Effector memory CD8-positive, alpha-beta T cell (primary cell): Measurements from ENCODE around the gene DUSP11.
"Not testable (repeated sequence)": the region's sequence is repeated elsewhere in the genome, so short reads cannot be mapped to it uniquely, and the experiment has no call there.

Source experiments
- ATAC-seq: fragments of 150-1000 bp; cut with Tn5 transposase; replicated peaks from 2 replicates; pipeline ENCODE4 v1.10.0; 2021; ENCODE audit warnings: mild to moderate bottlenecking, moderate library complexity
- DNase-seq, 3 experiments: peaks; one replicate each; pipeline ENCODE4 v3.0.0; 2021
- H3K27ac Mint-ChIP-seq, 2 donors: one replicate each; pipeline ENCODE4 v1.8.0; 2022; ENCODE audit warnings: mild to moderate bottlenecking in 2 of 2, mixed read lengths in 2 of 2, moderate library complexity in 2 of 2
- H3K27me3 Mint-ChIP-seq, 2 donors: one replicate each; pipeline ENCODE4 v1.8.0; 2022; ENCODE audit warnings: mixed read lengths in 2 of 2
- H3K36me3 Mint-ChIP-seq: one replicate; pipeline ENCODE4 v1.8.0; 2022; ENCODE audit warnings: mild to moderate bottlenecking, moderate library complexity, mixed read lengths; ENCODE audit not compliant: insufficient read depth
- H3K4me1 Mint-ChIP-seq, 2 donors: one replicate each; pipeline ENCODE4 v1.8.0; 2022; ENCODE audit warnings: low read depth in 2 of 2, mixed read lengths in 2 of 2
- H3K4me3 Mint-ChIP-seq, 2 donors: one replicate each; pipeline ENCODE4 v1.8.0; 2022; ENCODE audit warnings: mild to moderate bottlenecking in 2 of 2, mixed read lengths in 2 of 2, moderate library complexity in 2 of 2
- H3K9me3 Mint-ChIP-seq, 2 donors: one replicate each; pipeline ENCODE4 v1.8.0; 2022; ENCODE audit warnings: mixed read lengths in 2 of 2

DUSP11 gene

DNA sequence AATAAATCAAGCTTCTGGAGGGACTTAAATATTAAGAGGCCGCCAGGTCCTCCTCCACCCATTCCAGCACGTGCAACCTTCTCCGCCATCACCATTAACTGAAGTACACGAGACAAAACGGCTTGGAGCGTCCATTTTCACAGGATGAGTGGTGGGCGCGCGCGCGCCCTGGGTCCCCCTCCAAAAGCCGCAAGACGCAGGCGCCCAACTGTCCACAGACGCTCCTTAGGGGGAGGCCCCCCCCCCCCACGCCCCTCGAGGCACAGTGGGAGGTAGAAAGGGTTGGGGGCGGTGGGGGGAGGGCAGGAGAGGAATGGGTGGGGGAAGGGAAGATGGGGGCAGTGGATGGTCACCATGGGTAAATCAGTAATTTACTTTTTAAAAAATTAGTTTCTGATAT, 38.4 kb upstream of the DUSP11 start:
- Mint-ChIP-seq H3K4me1 (no peaks in the 10 kb centered on the region), H3K4me3 (no peak overlapping the region), H3K9me3 (no peaks in the 10 kb centered on the region), H3K27ac (no peak overlapping the region), H3K36me3 (no peaks in the 10 kb centered on the region), H3K27me3 (peaks cover 18 to 42% of the 10 kb centered on the region in 2 donors)
- ATAC-seq (no peak), DNase-seq (no peak)

- no peak overlapping the region for H3K27ac Mint-ChIP-seq
- no peaks in the 10 kb centered on the region for H3K9me3 Mint-ChIP-seq
- no peak overlapping the region for H3K4me3 Mint-ChIP-seq
- H3K36me3 Mint-ChIP-seq: no peaks in the 10 kb centered on the region
- ATAC-seq: no peak
- no peak for DNase-seq
- peaks cover 18 to 33% of the 10 kb centered on the region in 2 donors for H3K27me3 Mint-ChIP-seq
- no peaks in the 10 kb centered on the region for H3K4me1 Mint-ChIP-seq
Observed at GRCh38 chr2:73812635-73813034, 32.7 kb upstream of the DUSP11 start.

DNA sequence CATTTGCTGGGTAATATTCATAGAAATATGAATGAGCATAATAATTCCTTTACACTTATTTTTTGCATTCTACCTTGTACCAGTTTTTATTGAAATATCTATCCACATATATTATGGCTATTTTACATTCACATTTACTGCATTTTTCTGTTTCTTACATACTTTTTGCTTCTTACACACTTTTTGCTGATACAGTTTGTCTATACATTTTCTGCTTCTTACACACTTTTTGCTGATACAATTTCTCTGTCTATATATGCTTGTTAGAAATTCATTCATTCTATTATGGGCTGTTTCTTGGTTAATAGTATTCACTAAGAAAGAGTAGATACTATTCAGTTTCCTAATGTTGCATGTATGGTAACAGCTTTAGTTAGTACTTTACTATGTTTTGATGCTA, 32.0 kb upstream of the DUSP11 start:
- no peak overlapping the region for H3K4me3 Mint-ChIP-seq
- no peaks in the 10 kb centered on the region for H3K36me3 Mint-ChIP-seq
- ATAC-seq (no peak), DNase-seq (no peak)
- no peaks in the 10 kb centered on the region for H3K9me3 Mint-ChIP-seq
- H3K27me3 Mint-ChIP-seq: peaks cover 18 to 33% of the 10 kb centered on the region in 2 donors
- no peak overlapping the region for H3K27ac Mint-ChIP-seq
- no peaks in the 10 kb centered on the region for H3K4me1 Mint-ChIP-seq

- H3K36me3 Mint-ChIP-seq, H3K4me1 Mint-ChIP-seq, H3K27ac Mint-ChIP-seq, H3K4me3 Mint-ChIP-seq, H3K9me3 Mint-ChIP-seq, ATAC-seq, DNase-seq: not testable (repeated sequence)
- peaks cover 13 to 16% of the 10 kb centered on the region in 2 donors for H3K27me3 Mint-ChIP-seq
Observed at GRCh38 chr2:73783883-73784282, 4.0 kb upstream of the DUSP11 start, which contains the start of gene C2orf78. Gene C2orf78 (plus strand): TSS chr2:73784183. CDS start chr2:73784310, 127 bp downstream.

DNA sequence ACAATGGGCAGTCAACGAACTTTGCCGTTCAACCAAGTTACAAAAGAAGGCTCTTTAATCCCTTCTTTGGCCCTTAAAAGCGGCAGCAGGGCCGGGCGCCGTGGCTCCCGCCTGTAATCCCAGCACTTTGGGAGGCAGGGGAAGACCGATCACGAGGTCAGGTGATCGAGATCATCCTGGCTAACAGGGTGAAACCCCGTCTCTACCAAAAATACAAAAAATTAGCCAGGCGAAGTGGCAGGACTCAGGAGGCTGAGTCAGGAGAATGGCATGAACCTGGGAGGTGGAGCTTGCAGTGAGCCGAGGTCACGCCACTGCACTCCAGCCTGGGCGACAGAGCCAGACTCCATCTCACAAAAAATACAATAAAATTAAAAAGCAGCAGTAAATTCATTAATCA, 3.5 kb upstream of the DUSP11 start:
- not testable (repeated sequence) for H3K4me3 Mint-ChIP-seq, H3K4me1 Mint-ChIP-seq, DNase-seq, H3K27ac Mint-ChIP-seq, ATAC-seq, H3K9me3 Mint-ChIP-seq, H3K36me3 Mint-ChIP-seq
- peaks cover 13 to 16% of the 10 kb centered on the region in 2 donors for H3K27me3 Mint-ChIP-seq

- Mint-ChIP-seq H3K4me1 (peaks cover 14 to 32% of the 10 kb centered on the region in 2 donors), H3K27ac (peak overlapping the region; percentile 97), H3K9me3 (no peaks in the 10 kb centered on the region), H3K4me3 (peak overlapping the region; percentile 96 to 97), H3K27me3 (peaks cover 7 to 9% of the 10 kb centered on the region in 2 donors), H3K36me3 (peaks cover 19% of the 10 kb centered on the region)
- no peak for ATAC-seq
- no peak for DNase-seq
Observed at GRCh38 chr2:73780237-73780582, 307 bp upstream of the DUSP11 start.

DNA sequence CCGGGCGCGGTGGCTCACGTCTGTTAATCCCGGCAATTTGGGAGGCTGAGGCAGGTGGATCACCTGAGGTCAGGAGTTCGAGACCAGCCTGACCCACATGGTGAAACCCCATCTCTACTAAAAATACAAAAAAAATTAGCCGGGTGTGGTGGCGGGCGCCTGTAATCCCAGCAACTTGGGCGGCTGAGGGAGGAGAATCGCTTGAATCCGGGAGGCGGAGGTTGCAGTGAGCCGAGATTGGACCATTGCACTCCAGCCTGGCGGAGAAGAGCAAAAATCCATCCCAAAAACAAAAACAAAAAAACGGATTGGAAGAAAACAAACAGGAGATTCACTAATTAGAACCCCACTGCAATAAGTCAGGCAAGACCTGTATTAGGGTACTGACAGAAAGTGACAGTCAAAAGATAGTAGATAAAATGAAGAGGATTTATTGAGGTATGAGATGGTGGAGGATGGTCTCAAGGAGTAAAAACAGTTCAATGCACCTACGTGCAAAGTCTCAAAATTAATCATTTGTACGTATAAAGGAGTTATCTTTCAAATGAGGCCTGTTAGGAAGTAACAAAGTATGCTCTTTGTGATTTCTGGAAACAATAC, 936 bp downstream of the DUSP11 start:
- ATAC-seq, H3K27me3 Mint-ChIP-seq, H3K9me3 Mint-ChIP-seq, DNase-seq: not testable (repeated sequence)
- Mint-ChIP-seq H3K4me3 (peak overlapping the region; percentile 96 to 97), H3K4me1 (peaks cover 19 to 32% of the 10 kb centered on the region in 2 donors), H3K36me3 (peaks cover 31% of the 10 kb centered on the region), H3K27ac (peak overlapping the region; percentile 97)

- H3K27ac Mint-ChIP-seq: no peak overlapping the region
- no peak overlapping the region for H3K4me3 Mint-ChIP-seq
- DNase-seq (no peak), ATAC-seq (no peak)
- H3K9me3 Mint-ChIP-seq: no peaks in the 10 kb centered on the region
- no peaks in the 10 kb centered on the region for H3K27me3 Mint-ChIP-seq
- peaks cover 21 to 32% of the 10 kb centered on the region in 2 donors for H3K4me1 Mint-ChIP-seq
- peaks cover 51% of the 10 kb centered on the region for H3K36me3 Mint-ChIP-seq
Observed at GRCh38 chr2:73776869-73777519, 2.9 kb downstream of the DUSP11 start.

DNA sequence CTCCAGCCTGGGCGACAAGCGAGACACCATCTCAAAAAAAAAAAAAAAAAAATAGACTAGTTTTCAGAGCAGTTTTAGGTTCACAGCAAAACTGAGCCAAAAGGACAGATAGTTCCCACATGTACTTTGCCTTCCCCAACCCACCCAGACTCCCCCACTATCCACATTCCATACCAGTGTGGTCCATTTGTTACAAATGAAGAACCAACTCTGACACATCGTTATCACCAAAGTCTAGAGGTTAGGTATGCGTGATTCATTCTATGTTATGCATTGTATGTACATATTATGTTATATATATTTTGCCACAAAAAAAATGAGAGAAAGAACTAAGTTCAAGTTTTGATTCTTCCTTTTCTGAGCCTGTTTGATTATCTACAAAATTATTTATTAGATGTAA, 3.5 kb downstream of the DUSP11 start:
- Mint-ChIP-seq H3K4me1 (peaks cover 24 to 32% of the 10 kb centered on the region in 2 donors), H3K4me3 (no peak overlapping the region)
- ATAC-seq: no peak

GRCh38 chr2:73772819-73773218, 7.1 kb downstream of the DUSP11 start:
- no peak for DNase-seq
- peaks cover 93% of the 10 kb centered on the region for H3K36me3 Mint-ChIP-seq
- no peaks in the 10 kb centered on the region for H3K9me3 Mint-ChIP-seq
- no peaks in the 10 kb centered on the region for H3K27me3 Mint-ChIP-seq
- ATAC-seq: no peak
- H3K4me3 Mint-ChIP-seq: no peak overlapping the region
- no peak overlapping the region for H3K27ac Mint-ChIP-seq
- H3K4me1 Mint-ChIP-seq: peaks cover 25 to 42% of the 10 kb centered on the region in 2 donors

More for the DNA sequence above, 3.5 kb downstream of the DUSP11 start:
- no peak for DNase-seq
- Mint-ChIP-seq H3K36me3 (peaks cover 57% of the 10 kb centered on the region), H3K9me3 (no peaks in the 10 kb centered on the region), H3K27ac (no peak overlapping the region), H3K27me3 (no peaks in the 10 kb centered on the region)

GRCh38 chr2:73770725-73771124, 9.2 kb downstream of the DUSP11 start:
- H3K27me3 Mint-ChIP-seq: no peaks in the 10 kb centered on the region
- peaks cover 94% of the 10 kb centered on the region for H3K36me3 Mint-ChIP-seq

GRCh38 chr2:73766994-73767393, 12.9 kb downstream of the DUSP11 start:
- peaks cover 92% of the 10 kb centered on the region for H3K36me3 Mint-ChIP-seq

More at GRCh38 chr2:73770725-73771124, 9.2 kb downstream of the DUSP11 start:
- H3K4me3 Mint-ChIP-seq: no peak overlapping the region
- H3K4me1 Mint-ChIP-seq: peaks cover 22 to 33% of the 10 kb centered on the region in 2 donors
- DNase-seq (no peak), ATAC-seq (no peak)
- H3K27ac Mint-ChIP-seq: peak overlapping the region in 1 of 2 donors; percentile 26
- no peaks in the 10 kb centered on the region for H3K9me3 Mint-ChIP-seq

GRCh38 chr2:73766349-73766748, 13.6 kb downstream of the DUSP11 start:
- no peak overlapping the region for H3K4me3 Mint-ChIP-seq
- H3K4me1 Mint-ChIP-seq: peaks cover 12 to 33% of the 10 kb centered on the region in 2 donors
- DNase-seq: no peak

More at GRCh38 chr2:73766994-73767393, 12.9 kb downstream of the DUSP11 start:
- Mint-ChIP-seq H3K4me1 (peaks cover 15 to 33% of the 10 kb centered on the region in 2 donors), H3K27me3 (no peaks in the 10 kb centered on the region), H3K27ac (no peak overlapping the region), H3K9me3 (no peaks in the 10 kb centered on the region), H3K4me3 (no peak overlapping the region)
- ATAC-seq (no peak), DNase-seq (no peak)

DNA sequence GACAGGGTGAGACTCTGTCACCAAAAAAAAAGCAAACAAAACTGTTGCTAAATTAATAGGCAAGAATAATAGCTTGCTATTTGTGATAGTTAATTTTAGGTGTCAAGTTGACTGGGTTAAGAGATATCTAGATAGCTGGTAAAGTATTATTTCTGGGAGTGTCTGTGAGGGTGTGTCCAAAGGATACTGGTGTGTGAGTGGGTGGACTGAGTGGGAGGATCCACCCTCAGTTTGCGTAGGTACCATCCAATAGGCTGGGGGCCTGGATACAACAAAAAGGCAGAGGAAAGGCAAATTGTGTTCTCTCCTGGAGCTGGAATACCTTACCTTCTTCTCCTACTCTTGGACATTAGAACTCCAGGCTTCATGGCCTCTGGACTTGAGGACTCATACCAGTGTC, 15.0 kb downstream of the DUSP11 start:
- H3K4me1 Mint-ChIP-seq: peaks cover 7 to 24% of the 10 kb centered on the region in 2 donors
- DNase-seq (no peak), ATAC-seq (no peak)
- no peak overlapping the region for H3K4me3 Mint-ChIP-seq
- H3K27me3 Mint-ChIP-seq: no peaks in the 10 kb centered on the region
- H3K9me3 Mint-ChIP-seq: no peaks in the 10 kb centered on the region
- H3K27ac Mint-ChIP-seq: no peak overlapping the region
- H3K36me3 Mint-ChIP-seq: peaks cover 85% of the 10 kb centered on the region

More at GRCh38 chr2:73766349-73766748, 13.6 kb downstream of the DUSP11 start:
- Mint-ChIP-seq H3K27ac (no peak overlapping the region), H3K36me3 (peaks cover 91% of the 10 kb centered on the region), H3K27me3 (no peaks in the 10 kb centered on the region), H3K9me3 (no peaks in the 10 kb centered on the region)
- no peak for ATAC-seq
